GM19035 (cell line): ENCODE data around the gene LMNTD1.
"Not testable (repeated sequence)": the region's sequence is repeated elsewhere in the genome, so short reads cannot be mapped to it uniquely, and the experiment has no call there.

ENCODE experiments used
- ATAC-seq: cut with Tn5 transposase; IDR thresholded peaks from one replicate; pipeline ENCODE4 v1.9.1; 2021; ENCODE audit not compliant: unreplicated experiment

The LMNTD1 gene, protein sequence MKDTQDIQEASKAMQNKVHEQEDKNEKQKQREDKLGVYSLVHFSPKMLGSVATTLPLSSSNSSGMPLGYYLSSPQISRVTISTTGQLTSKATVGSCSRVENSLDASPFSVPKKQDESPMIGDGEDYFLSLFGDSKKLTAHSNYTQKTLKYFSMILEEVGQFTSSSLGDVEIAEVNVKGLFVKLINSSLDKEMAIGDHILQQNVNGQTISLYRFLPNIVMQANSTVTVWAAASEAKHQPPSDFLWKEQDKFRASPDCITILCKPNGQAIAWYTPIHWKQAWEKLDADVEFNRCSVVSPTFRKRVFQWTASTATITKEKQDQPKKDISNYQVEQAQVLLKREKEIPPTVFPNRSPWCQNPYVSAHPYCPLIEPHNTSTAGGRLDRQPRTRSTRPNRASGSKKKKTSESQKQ

DNA sequence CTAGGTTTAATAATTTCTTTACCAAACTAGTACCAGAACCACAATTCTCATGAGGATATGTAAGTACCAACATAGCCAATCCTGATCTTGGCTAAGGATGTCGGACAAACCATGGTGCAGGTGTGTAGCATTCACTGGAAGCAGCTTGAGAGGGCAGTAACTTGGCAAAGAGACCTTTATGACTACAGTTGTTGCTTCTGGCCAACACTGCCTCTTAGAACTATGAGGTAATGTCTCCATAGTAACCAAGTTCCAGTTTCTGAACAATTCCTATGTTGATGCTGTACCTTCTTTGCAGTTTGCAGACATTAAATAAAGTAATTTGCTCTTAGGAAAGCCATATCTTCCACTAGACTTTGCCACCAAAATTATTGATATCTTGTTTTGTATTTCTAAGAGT, at the start of gene LMNTD1:
LMNTD1 (minus strand) TSS at position 186 of the 400 bp plus-strand sequence. CDS start 324 bp downstream, outside the sequence.
- ATAC-seq = no peak

DNA sequence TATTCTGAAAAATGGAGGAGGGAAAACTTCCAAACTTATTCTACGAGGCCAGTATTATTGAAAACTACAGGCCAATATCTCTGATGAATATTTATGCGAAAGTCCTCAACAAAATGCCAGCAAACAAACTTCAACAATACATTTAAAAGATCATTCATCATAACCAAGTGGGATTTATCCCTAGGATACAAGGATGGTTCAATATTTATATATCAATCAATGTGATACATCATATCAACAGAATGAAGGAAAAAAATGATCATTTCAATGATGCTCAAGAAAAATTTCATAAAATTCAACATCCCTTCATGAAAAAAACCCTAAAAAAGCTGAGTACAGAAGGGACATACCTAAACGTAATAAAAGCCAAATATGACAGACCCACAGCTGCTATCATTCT, 45.9 kb upstream of the LMNTD1 start:
- ATAC-seq = no peak

DNA sequence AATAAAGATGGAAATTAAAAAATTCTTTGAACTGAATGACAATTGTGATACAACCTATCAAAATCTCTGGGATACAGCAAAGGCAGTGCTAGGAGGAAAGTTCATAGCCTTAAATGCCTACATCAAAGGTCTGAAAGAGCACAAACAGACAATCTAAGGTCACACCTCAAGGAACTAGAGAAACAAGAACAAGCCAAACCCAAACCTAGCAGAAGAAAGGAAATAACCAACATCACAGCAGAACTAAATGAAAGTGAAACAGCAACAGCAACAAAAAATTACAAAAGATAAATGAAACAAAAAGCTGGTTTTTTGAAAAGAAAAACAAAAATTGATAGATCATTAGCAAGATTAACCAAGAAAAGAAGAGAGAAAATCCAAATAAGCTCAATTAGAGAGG, 42.4 kb upstream of the LMNTD1 start:
- not testable (repeated sequence) for ATAC-seq

DNA sequence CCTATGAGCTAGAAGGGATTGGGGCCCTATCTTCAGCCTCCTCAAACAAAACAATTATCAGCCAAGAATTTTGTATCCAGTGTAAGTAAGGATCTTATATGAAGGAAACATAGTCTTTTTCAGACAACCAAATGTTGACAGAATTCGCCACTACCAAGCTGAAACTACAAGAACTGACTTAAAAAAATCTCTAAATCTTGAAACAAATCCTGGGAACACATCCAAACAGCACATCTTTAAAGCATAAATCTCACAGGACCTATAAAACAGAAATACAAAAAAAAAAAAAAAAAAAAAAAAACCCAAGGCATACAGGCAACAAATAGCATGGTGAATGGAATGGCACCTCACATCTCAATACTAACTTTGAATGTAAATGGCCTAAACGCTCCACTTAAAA, 41.3 kb upstream of the LMNTD1 start:
- ATAC-seq = no peak

DNA sequence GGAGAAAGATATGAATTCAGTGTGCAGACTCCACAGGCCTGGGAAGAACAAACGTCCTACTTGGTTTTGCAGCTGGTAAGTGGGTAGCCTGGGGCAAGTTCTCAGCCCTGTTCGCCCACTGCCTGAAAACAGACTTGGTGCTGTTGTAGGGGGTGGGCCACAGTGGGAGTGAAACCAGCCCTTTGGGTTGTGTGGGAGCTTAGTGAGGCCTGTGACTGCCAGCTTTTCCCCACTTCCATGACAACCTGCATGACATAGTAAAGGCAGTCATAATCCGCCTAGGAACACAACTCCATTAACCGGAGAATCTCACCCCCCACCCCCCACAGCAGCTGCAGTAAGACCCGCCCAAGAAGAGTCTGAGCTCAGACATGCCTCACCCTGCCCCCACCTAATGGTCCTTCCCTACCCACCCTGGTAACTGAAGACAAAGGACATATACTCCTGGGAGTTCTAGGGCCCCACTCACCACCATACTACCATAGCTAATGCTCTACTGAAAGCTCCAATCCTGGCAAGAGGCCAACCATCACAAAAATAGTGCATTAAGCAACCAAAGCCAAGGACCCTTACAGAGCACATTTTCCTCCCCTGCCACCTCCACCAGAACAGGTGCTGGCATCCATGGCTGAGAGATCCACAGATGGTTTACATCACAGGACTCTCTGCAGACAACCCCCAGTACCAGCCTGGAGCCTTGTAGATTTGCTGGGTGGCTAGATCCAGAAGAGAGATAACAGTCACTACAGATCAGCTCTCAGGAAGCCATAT, 39.8 kb upstream of the LMNTD1 start:
- ATAC-seq = no peak

DNA sequence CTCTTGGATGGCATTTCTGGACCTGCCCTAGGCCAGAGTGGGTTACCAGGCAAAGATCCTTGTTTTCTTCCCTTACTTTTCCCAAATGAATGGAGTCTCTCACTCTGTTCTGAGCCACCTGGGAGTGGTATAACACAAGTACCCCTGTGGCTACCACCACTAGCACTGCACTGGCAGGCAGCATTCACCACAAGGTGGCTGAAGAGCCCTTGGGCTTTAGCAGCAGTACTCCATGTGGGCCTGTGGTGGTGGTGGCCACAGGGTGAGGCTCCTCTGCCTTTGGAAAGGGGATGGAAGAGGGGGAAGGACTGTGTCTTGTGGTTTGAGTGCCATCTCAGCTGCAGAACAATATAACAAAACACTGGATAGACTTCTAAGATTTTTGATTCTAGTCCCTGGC, 38.1 kb upstream of the LMNTD1 start:
- ATAC-seq = no peak

DNA sequence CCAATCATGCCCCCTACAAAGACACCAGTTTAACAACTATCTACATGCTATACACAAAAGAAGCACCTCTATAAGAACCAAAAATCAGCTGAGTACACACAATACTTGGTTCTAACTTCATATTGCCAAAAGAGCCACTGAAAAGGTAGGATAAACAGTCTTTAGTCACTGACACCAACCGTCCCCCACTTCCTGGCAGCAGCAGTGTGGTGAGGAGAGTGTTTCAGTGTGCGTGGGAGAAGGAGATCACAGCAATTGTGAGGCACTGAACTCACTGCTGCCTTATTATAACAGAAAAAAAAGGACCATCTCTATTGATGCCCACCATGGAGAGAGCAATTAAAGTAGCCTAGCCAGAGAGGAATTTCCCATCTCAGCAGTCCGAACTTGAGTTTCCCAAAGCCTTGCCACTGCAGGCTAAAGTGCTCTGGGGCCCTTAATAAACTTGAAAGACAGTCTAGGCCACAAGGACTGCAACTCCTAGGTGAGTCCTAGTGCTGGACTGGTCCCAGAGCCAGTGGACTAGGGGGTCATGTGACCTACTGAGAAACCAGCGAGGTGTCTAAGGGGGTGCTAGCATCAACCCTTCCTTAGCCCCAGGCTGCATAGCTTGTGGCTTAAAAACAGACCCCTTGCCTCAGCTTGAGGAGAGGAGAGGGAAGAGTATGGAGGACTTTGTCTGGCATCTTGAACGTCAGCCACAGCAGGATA, 37.1 kb upstream of the LMNTD1 start:
- ATAC-seq = no peak

DNA sequence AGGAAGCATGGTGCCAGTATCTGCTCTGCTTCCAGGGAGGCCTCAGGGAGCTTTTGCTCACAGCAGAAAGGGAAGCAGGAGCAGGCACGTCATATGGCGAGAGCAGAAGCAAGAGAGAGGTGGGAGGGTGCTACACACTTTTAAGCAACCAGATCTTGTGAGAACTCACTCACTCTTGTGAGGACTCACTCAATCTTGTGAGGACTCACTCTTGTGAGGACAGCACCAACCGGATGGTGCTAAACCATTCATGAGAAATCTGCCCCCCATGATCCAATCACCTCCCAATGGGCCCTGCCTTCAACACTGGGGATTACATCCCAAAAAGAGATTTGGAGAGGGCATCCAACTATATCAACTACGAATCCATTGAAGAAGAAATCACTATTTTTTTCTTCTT, 34.3 kb upstream of the LMNTD1 start:
- no peak for ATAC-seq

DNA sequence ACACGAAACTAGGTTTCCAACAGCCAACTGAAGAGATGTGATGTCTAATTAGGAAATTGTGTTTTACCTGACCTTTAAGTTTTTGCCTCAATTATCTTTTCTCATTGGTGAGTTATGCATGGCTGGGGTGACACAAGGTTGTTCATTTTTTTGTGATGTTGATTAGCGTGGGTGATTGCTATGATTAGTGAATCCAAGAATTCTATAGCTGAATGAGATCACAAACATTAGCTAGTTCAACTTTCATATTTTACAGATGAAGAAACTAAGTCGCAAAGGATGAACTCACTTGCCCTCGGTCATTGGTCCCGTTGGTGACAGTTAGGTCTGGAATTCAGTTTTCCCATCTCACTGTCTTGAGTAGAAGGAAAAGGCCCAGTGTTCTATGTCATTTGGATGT, 32.6 kb upstream of the LMNTD1 start:
- ATAC-seq = no peak

DNA sequence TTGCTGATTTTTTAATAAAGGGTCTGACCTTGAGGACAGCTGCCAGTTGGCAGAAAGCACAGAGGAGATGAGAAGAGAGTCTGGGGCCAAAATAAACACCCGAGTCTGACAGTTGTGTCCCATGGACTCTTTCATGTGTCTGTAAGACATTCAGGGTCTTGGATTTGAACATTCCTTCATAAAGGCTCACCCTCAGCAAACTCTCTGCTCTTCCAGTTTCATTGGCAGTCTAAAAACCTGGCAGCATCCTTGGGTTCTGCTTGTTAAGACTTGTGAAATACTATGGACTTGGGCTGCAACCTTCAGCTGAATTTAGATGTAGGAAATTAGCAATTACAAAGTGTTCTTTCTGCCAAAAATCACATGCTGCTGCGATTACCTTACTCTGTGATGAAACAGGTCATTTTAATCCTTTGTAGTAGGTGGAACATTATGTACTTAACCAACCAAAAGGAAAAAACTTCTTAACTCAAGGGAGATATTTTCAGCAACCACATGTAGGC, 32.0 kb upstream of the LMNTD1 start:
- no peak for ATAC-seq

DNA sequence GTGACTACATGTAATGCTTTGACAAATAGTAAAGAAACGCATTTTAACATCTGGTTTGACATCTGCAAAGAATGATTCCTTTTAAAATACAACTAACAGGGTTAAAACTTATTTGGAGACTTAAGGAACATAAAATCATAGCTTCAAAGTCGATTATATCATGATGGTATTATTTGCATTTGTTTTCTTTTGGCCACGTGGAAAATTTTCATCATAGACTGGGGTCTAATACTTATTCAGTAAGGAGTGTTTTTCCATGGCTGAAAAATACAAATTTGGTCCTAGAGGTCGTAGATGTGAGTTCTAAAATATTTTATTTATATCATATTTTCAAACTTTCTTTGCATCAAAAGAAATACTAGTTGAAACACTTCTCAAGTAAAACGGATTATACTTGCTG, 31.5 kb upstream of the LMNTD1 start:
- ATAC-seq = no peak

DNA sequence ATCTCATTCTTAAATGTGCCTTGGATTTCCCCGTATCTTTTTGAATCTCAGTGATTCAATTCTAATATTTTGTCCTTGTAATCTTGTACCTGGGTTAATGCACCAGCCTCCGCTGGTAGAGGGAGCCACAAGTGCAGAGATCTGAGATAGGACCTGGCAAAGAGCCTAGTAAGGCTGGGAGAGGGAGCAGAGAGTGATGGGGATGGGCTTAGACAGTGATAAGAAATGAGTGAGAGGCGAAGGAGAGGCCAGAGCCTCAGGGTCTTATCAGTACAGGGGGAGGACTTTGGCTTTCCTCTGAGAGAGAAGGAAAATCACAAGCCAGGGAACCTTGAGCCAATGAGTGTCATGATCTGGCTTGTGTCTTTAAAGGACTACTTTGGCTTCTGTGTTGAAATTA, 30.5 kb upstream of the LMNTD1 start:
- ATAC-seq = no peak

DNA sequence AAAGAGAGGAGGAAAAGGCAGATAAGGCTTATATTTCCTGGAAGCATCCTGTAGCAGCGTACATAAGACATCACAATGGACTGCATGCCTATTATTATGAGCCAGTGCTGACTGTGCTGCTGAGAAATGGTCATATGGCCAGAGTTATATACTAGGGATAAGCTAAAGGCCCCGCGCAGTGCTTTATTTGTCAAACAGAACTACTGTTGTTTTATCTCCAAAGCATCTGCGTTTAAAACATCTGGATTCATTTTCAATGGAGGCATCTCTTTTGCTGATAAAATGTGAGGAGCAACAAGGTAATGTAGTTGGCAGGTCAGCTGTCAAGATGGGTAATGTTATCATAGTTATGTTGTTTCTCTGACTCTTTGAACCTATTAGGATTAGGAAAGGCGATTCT, 28.0 kb upstream of the LMNTD1 start:
- ATAC-seq = no peak

DNA sequence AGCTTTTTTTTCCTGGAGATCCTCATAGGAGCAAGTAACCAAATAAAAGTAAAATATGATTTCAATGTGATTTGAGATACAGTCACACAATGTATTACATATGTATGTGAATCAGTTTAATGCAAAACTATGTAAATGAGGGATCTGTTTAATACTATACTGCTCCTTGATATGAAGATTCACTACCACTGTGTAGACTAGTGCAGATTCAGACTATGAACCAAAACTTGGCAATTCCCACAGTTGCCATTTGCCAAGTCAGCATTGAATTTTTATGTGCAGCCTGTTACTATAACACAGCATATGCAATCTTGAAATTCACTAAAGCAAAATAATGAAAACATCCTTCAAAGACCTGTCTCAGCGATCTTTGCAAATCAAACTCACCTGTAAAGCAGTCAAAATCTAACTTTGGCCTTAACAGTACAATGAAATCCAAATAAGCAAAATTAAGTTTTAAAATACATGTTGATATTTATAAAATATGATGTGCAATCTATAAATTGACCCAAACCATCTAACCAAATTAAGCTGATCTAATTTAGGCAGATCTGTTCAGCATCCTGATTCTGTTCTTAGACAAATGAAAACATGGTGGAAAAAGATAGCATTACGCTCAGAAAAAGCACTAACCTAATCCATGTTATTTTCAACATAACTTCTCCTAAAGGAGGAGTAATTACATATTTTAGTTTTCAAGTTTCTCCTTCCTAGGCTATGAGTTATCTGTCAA, 25.5 kb upstream of the LMNTD1 start:
- no peak for ATAC-seq

DNA sequence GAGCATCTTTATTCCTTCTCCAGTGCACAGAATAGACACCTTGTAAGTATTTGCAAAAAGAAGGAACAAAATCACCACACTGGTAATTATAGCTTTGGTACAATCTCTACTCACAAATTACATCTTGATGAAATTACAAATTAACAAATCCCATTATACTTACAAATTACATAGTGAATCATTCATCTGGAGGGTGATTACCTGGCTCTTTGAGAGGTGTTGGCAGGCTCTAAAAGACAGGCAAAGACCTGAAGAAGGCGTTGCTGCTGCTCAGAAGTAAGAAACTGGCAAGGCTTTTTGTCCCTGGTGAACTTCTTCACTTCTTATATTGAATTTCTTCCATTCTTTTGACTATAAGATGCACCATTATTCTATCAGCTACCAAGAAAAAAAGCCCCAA, 21.7 kb upstream of the LMNTD1 start:
- no peak for ATAC-seq

DNA sequence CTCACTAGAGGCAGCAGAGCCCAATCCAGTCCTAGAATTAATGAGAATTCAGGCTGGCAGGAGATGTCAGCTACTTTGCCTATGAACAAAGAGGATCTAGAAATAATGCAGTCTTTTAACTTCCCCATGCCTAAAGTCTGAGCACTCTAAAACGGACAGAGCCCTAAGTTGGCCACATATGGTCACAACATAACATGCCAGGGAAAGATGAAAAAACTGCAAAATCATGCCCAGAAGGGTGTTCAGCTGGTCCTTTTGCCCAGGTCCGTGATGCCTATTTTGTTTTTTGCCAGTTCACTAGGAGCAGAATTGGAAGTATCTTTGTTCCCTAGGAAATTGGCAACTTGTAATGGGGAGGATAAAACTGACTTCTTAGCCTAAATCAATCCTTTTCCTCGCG, 20.3 kb upstream of the LMNTD1 start:
- no peak for ATAC-seq

DNA sequence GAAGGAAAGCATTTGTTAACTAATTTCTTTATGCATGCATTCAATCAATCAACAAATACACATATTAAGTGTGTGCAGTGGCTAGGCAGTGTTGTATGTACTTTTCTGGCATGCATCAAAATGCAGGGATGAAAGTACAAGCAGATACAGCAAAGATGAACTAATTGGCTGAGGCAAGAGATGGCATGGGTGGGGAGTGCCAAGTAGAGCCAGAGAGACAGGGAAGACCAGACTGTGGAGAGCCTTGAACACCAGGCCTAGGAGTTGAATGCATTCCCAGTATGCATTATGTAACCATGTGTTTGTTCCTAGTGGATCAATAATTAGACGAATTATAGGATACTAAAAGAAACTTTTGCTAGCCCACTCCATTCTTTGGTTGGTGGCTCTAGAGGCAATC, 17.3 kb upstream of the LMNTD1 start:
- no peak for ATAC-seq

DNA sequence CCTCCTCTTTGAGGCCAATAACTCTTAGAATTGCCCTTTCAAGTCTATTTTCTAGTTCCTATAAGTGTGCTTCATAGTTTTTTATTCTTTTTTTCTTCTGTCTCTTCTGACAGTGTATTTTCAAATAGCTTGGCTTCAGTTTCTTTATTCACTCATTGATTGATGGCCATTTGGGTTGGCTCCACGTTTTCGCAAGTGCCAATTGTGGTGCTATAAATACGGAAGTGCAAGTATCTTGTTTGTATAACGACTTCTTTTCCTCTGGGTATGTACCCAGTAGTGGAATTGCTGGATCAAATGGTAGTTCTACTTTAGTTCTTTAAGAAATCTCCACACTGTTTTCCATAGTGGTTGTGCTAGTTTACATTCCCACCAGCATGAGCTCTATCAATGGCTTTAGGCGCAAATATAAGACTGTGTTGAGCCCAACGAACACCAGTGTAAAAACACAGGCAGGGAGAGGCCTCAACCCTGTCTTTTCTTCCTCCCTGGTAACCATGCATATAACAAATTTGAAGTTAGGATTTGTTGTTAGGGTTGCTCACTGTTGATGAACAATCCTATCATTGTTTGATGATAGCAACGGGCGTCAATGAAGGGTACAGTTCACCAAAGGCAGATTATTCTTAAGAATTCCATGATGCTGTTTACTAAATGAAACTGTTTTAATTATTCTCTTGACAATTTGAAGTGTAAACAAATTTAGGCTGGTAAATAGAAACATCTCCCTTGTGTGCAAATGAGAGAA, 13.3 kb upstream of the LMNTD1 start:
- ATAC-seq = no peak

DNA sequence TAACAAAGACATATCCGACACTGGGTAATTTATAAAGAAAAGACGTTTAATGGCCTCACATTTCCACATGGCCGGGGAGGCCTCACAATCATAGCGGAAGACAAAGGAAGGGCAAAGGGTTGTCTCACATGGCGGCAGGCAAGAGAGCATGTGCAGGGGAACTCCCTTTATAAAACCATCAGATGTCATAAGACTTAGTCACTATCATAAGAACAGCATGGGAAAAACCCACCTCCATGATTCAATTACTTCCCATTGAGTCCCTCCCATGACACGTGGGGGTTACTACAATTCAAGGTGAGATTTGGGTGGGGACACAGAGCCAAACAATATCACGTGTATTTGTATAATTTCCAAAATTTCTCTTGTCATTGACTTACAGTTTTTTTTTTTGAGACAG, 5.5 kb upstream of the LMNTD1 start:
- no peak for ATAC-seq

DNA sequence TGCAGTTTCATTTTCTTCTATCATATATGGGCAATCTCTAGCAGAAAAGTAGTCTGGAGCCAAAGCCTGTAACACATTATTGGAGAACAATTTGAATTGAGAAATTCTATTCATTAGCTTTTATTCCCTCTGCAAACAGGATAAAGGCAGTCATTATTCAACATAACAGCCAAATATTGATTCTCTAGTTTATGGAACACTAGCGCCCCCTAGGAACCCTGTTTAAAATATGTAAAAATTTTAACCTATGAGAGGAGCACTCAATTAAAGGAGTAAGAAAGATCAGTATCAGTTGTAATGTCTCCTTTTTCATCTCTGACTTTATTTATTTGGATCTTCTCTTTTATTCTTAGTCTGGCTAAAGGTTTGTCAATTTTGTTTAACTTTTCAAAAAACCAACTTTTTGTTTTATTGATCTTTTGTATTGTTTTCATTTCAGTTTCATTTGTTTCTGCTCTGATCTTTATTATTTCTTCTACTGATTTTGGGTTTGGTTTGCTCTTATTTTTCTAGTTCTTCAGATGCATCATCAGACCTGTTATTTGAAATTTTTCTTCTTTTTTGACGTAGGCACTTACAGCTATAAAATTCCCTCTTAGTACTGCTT, 4.8 kb upstream of the LMNTD1 start:
- no peak for ATAC-seq
